H9 (cell line): ENCODE results near the gene MICB. TPM values are rescaled to one million over a fixed set of nuclear protein-coding genes. Genes with fewer than 3 reads are reported as not detected.

Experiments used
- DNase-seq: peaks from one replicate; pipeline ENCODE4 v3.0.0-alpha.2; 2017
- H2AFZ ChIP-seq: one replicate; pipeline ENCODE4 v1.6.1; 2013; ENCODE audit warnings: mild to moderate bottlenecking, low read length, control low read depth, moderate library complexity
- H2AK5ac ChIP-seq: 2 replicates; pipeline ENCODE4 v1.6.1; 2013; ENCODE audit warnings: low read length, control low read depth, mixed read lengths; ENCODE audit not compliant: insufficient read length
- H2BK120ac ChIP-seq: one replicate; pipeline ENCODE4 v1.6.1; 2013; ENCODE audit warnings: low read depth, mild to moderate bottlenecking, low read length, control low read depth, inconsistent platforms; ENCODE audit not compliant: poor library complexity, severe bottlenecking
- H2BK12ac ChIP-seq: 2 replicates; pipeline ENCODE4 v1.6.1; 2013; ENCODE audit warnings: low read length, control low read depth, mixed read lengths, low read depth; ENCODE audit not compliant: insufficient read length
- H2BK15ac ChIP-seq: 2 replicates; pipeline ENCODE4 v1.6.1; 2013; ENCODE audit warnings: low read depth, low read length, control low read depth
- H2BK20ac ChIP-seq: one replicate; pipeline ENCODE4 v1.6.1; 2013; ENCODE audit warnings: low read depth, mild to moderate bottlenecking, low read length, control low read depth, inconsistent platforms; ENCODE audit not compliant: poor library complexity, severe bottlenecking
- H2BK5ac ChIP-seq: 2 replicates; pipeline ENCODE4 v1.6.1; 2013; ENCODE audit warnings: low read length, control low read depth, mixed read lengths; ENCODE audit not compliant: insufficient read length
- H3K14ac ChIP-seq: 2 replicates; pipeline ENCODE4 v1.6.1; 2013; ENCODE audit warnings: low read length, control low read depth; ENCODE audit not compliant: insufficient read depth
- H3K18ac ChIP-seq: 2 replicates; pipeline ENCODE4 v1.6.1; 2013; ENCODE audit warnings: low read depth, mild to moderate bottlenecking, mixed read lengths, low read length, control low read depth; ENCODE audit not compliant: insufficient read length
- H3K23ac ChIP-seq: 2 replicates; pipeline ENCODE4 v1.6.1; 2013; ENCODE audit warnings: low read length, control low read depth, mixed read lengths, low read depth; ENCODE audit not compliant: insufficient read length
- H3K23me2 ChIP-seq: 2 replicates; pipeline ENCODE4 v1.6.1; 2013; ENCODE audit warnings: low read depth, mild to moderate bottlenecking, mixed read lengths, low read length, control low read depth; ENCODE audit not compliant: insufficient read length, poor library complexity, severe bottlenecking
- H3K27ac ChIP-seq: 2 replicates; pipeline ENCODE4 v1.5.1; 2013; ENCODE audit warnings: low read length, control low read depth, mixed read lengths, low read depth; ENCODE audit not compliant: insufficient read length
- H3K27me3 ChIP-seq: 2 replicates; pipeline ENCODE4 v1.6.1; 2013; ENCODE audit warnings: low read length, control low read depth, inconsistent platforms; ENCODE audit not compliant: insufficient read depth
- H3K4ac ChIP-seq: 2 replicates; pipeline ENCODE4 v1.6.1; 2013; ENCODE audit warnings: low read depth, mild to moderate bottlenecking, control low read depth, inconsistent platforms, low read length, moderate library complexity
- H3K4me1 ChIP-seq: 2 replicates; pipeline ENCODE4 v1.6.1; 2013; ENCODE audit warnings: low read length, control low read depth, inconsistent platforms; ENCODE audit not compliant: insufficient read depth
- H3K4me2 ChIP-seq: 2 replicates; pipeline ENCODE4 v1.6.1; 2013; ENCODE audit warnings: low read length, control low read depth, mixed read lengths; ENCODE audit not compliant: insufficient read length, insufficient read depth
- H3K56ac ChIP-seq: 2 replicates; pipeline ENCODE4 v1.6.1; 2013; ENCODE audit warnings: low read depth, mild to moderate bottlenecking, mixed read lengths, low read length, control low read depth; ENCODE audit not compliant: insufficient read length
- H3K79me1 ChIP-seq: 2 replicates; pipeline ENCODE4 v1.6.1; 2013; ENCODE audit warnings: low read depth, mild to moderate bottlenecking, moderate library complexity, low read length, control low read depth, inconsistent platforms; ENCODE audit not compliant: insufficient read depth, poor library complexity, severe bottlenecking
- H3K79me2 ChIP-seq: 2 replicates; pipeline ENCODE4 v1.6.1; 2013; ENCODE audit warnings: low read length, control low read depth, inconsistent platforms; ENCODE audit not compliant: insufficient read depth
- H3K9ac ChIP-seq: 2 replicates; pipeline ENCODE4 v1.6.1; 2013; ENCODE audit warnings: low read length, control low read depth, mixed read lengths; ENCODE audit not compliant: insufficient read length; ENCODE audit errors: extremely low read depth
- H3K9me3 ChIP-seq: one replicate; pipeline ENCODE4 v1.6.1; 2013; ENCODE audit warnings: low read depth, low read length, inconsistent platforms; ENCODE audit not compliant: control insufficient read depth
- H3T11ph ChIP-seq: one replicate; pipeline ENCODE4 v1.6.1; 2013; ENCODE audit warnings: mild to moderate bottlenecking, low read length, control low read depth, inconsistent platforms
- H4K20me1 ChIP-seq: one replicate; pipeline ENCODE4 v1.6.1; 2013; ENCODE audit not compliant: control insufficient read depth, insufficient read length, insufficient read depth
- H4K5ac ChIP-seq: 2 replicates; pipeline ENCODE4 v1.6.1; 2013; ENCODE audit warnings: low read depth, mild to moderate bottlenecking, mixed read lengths, low read length, control low read depth; ENCODE audit not compliant: insufficient read length
- H4K8ac ChIP-seq: replicated peaks from 2 replicates; pipeline ENCODE4 v1.6.1; 2013; ENCODE audit warnings: low read length, control low read depth, mixed read lengths, low read depth; ENCODE audit not compliant: insufficient read length
- H4K91ac ChIP-seq: 2 replicates; pipeline ENCODE4 v1.6.1; 2013; ENCODE audit warnings: low read depth, mild to moderate bottlenecking, moderate library complexity, mixed read lengths, low read length, control low read depth; ENCODE audit not compliant: insufficient read length
- H3K27ac Mint-ChIP-seq, 3 experiments: 2 replicates in 2 of 3; 3 replicates in 1 of 3; pipeline ENCODE4 v1.8.0; 2020 to 2021; ENCODE audit warnings: mixed read lengths in 3 of 3, mild to moderate bottlenecking in 1 of 3, moderate library complexity in 1 of 3
- H3K27me3 Mint-ChIP-seq: 2 replicates; pipeline ENCODE4 v1.8.0; 2021; ENCODE audit warnings: low read depth, mild to moderate bottlenecking, moderate library complexity, mixed read lengths
- H3K36me3 Mint-ChIP-seq, 3 experiments: 2 replicates in 2 of 3; 3 replicates in 1 of 3; pipeline ENCODE4 v1.8.0; 2020 to 2021; ENCODE audit warnings: low read depth in 3 of 3, mixed read lengths in 3 of 3; ENCODE audit not compliant: insufficient read depth in 1 of 3
- H3K4me1 Mint-ChIP-seq, 2 experiments: 2 replicates each; pipeline ENCODE4 v1.8.0; 2020; ENCODE audit warnings: mixed read lengths in 2 of 2
- H3K4me3 Mint-ChIP-seq, 2 experiments: 2 replicates in 1 of 2; 3 replicates in 1 of 2; pipeline ENCODE4 v1.8.0; 2020 to 2021; ENCODE audit warnings: mild to moderate bottlenecking in 2 of 2, mixed read lengths in 2 of 2, moderate library complexity in 1 of 2
- H3K9me3 Mint-ChIP-seq, 2 experiments: 2 replicates in 1 of 2; 3 replicates in 1 of 2; pipeline ENCODE4 v1.8.0; 2020; ENCODE audit warnings: mild to moderate bottlenecking in 2 of 2, mixed read lengths in 2 of 2, moderate library complexity in 1 of 2
- WGBS: extraction: QIAGEN DNeasy Blood & Tissue Kit; methylation state at CpG from one replicate; pipeline ENCODE4 v1.1.7; 2013; ENCODE audit warnings: missing lambda C conversion rate, low lambda C conversion rate, mixed read lengths; ENCODE audit not compliant: insufficient read length; ENCODE audit errors: extremely low coverage; 5-methylcytosine and 5-hydroxymethylcytosine counted together
- total RNA-seq: library from RNA; stranded (reverse); gene quantifications from 2 replicates; pipeline ENCODE4 v1.2.1, GENCODE V29; 2021
- TF ChIP-seq, protein P1 (sequence below): fragments of 200-600 bp; sonication (generic); conservative IDR thresholded peaks from 3 replicates; pipeline ENCODE4 v1.8.0; 2021; ENCODE audit warnings: antibody characterized with exemption, mild to moderate bottlenecking

The MICB gene
- total RNA-seq, 1 experiment from 2014 or later, result 6.2 TPM

- no peak overlapping the region for H3K27ac Mint-ChIP-seq
- H4K8ac ChIP-seq, result no peak overlapping the region
- H3K23ac ChIP-seq, result no peak overlapping the region
- TF ChIP-seq, protein P1, sequence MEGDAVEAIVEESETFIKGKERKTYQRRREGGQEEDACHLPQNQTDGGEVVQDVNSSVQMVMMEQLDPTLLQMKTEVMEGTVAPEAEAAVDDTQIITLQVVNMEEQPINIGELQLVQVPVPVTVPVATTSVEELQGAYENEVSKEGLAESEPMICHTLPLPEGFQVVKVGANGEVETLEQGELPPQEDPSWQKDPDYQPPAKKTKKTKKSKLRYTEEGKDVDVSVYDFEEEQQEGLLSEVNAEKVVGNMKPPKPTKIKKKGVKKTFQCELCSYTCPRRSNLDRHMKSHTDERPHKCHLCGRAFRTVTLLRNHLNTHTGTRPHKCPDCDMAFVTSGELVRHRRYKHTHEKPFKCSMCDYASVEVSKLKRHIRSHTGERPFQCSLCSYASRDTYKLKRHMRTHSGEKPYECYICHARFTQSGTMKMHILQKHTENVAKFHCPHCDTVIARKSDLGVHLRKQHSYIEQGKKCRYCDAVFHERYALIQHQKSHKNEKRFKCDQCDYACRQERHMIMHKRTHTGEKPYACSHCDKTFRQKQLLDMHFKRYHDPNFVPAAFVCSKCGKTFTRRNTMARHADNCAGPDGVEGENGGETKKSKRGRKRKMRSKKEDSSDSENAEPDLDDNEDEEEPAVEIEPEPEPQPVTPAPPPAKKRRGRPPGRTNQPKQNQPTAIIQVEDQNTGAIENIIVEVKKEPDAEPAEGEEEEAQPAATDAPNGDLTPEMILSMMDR, result peak; percentile 27; the same call in 2 of the 3 replicates
- H4K5ac ChIP-seq, result no peak overlapping the region
- no peak overlapping the region for H2BK15ac ChIP-seq
- no peak overlapping the region for H2AFZ ChIP-seq
- peaks cover 13% of the 10 kb centered on the region for H3K27me3 Mint-ChIP-seq
- H3K4me1 ChIP-seq, result no peaks in the 10 kb centered on the region
- H3K9ac ChIP-seq, result no peak overlapping the region
- no peak overlapping the region for H3K18ac ChIP-seq
- H3K23me2 ChIP-seq, result no peaks in the 10 kb centered on the region
- H3K36me3 Mint-ChIP-seq, result no peaks in the 10 kb centered on the region; a peak in 1 of 7 replicates
- no peak overlapping the region for H3K4me2 ChIP-seq
- no peak overlapping the region for H2BK20ac ChIP-seq
- H3K56ac ChIP-seq, result no peak overlapping the region
- no peaks in the 10 kb centered on the region for H3K4me1 Mint-ChIP-seq
- no peaks in the 10 kb centered on the region for H3K9me3 ChIP-seq
- WGBS, result no CpG with 5 or more reads among the region's 7 CpGs
- H3K79me2 ChIP-seq, result no peaks in the 10 kb centered on the region
- no peak overlapping the region for H3K4me3 Mint-ChIP-seq
- no peaks in the 10 kb centered on the region for H3K79me1 ChIP-seq
- no peak overlapping the region for H2AK5ac ChIP-seq
- no peak overlapping the region for H4K91ac ChIP-seq
- peak; percentile 40 for DNase-seq
- no peaks in the 10 kb centered on the region for H4K20me1 ChIP-seq
- H2BK5ac ChIP-seq, result no peak overlapping the region
- H2BK120ac ChIP-seq, result no peak overlapping the region
- H3K14ac ChIP-seq, result no peak overlapping the region
- H3T11ph ChIP-seq, result no peak overlapping the region
- H3K4ac ChIP-seq, result no peak overlapping the region
- H3K9me3 Mint-ChIP-seq, result no peaks in the 10 kb centered on the region
- H2BK12ac ChIP-seq, result no peak overlapping the region
- H3K27ac ChIP-seq, result no peak overlapping the region
- H3K27me3 ChIP-seq, result 0 out of 2 replicates have a peak, but pooled peaks cover 2% of the 10 kb centered on the region
Observed at GRCh38 chr6:31476515-31477139, 21.3 kb upstream of the MICB start.
